GM21526 (cell line): ENCODE measurements around the gene DMKN.

Source experiments
- ATAC-seq: cut with Tn5 transposase; IDR thresholded peaks from one replicate; pipeline ENCODE4 v1.9.1; 2021; ENCODE audit warnings: moderate library complexity; ENCODE audit not compliant: unreplicated experiment, low FRiP score

DMKN gene

GRCh38 chr19:35528218-35529038, 15.0 kb upstream of the DMKN start, which contains the start of gene SBSN:
TSS of gene SBSN (minus strand) at chr19:35528311. CDS start at chr19:35528281, 30 bp downstream.
- ATAC-seq: no peak

- ATAC-seq: no peak
These were observed 12.4 kb upstream of the DMKN start for GRCh38 chr19:35525873-35526272.

- no peak for ATAC-seq
These were observed 10.9 kb upstream of the DMKN start for GRCh38 chr19:35524181-35524837.

- no peak for ATAC-seq
These were observed 9.4 kb upstream of the DMKN start for GRCh38 chr19:35522745-35523327.

- no peak for ATAC-seq
These were observed 7.8 kb upstream of the DMKN start for GRCh38 chr19:35521124-35521743.

GRCh38 chr19:35519291-35519690, 5.8 kb upstream of the DMKN start:
- ATAC-seq: no peak

- no peak for ATAC-seq
These were observed 4.9 kb upstream of the DMKN start for GRCh38 chr19:35518313-35518712.

- no peak for ATAC-seq
These were observed 3.9 kb upstream of the DMKN start for GRCh38 chr19:35517342-35517741.

- ATAC-seq: no peak
These were observed 2.9 kb upstream of the DMKN start for GRCh38 chr19:35516310-35516709.

- ATAC-seq: no peak
These were observed 897 bp upstream of the DMKN start for GRCh38 chr19:35514282-35514809.

GRCh38 chr19:35512831-35513627, 420 bp downstream of the DMKN start:
- ATAC-seq: no peak

GRCh38 chr19:35511337-35511736, 2.1 kb downstream of the DMKN start:
- no peak for ATAC-seq

GRCh38 chr19:35510626-35510964, 2.9 kb downstream of the DMKN start:
- no peak for ATAC-seq

GRCh38 chr19:35509861-35510625, 3.4 kb downstream of the DMKN start:
- no peak for ATAC-seq

GRCh38 chr19:35509018-35509652, 4.3 kb downstream of the DMKN start:
- ATAC-seq: no peak

GRCh38 chr19:35508129-35508528, 5.3 kb downstream of the DMKN start:
- no peak for ATAC-seq

- ATAC-seq: no peak
These were observed 5.9 kb downstream of the DMKN start for GRCh38 chr19:35507561-35507960.

- no peak for ATAC-seq
These were observed 7.4 kb downstream of the DMKN start for GRCh38 chr19:35506011-35506410.

- no peak for ATAC-seq
These were observed 10.7 kb downstream of the DMKN start for GRCh38 chr19:35502751-35503150.
